ENCODE measurements around the gene BIRC7. TPM values are rescaled to one million over a fixed set of nuclear protein-coding genes. Genes with fewer than 3 reads are reported as not detected.
"Not testable (repeated sequence)": the region's sequence is repeated elsewhere in the genome, so short reads cannot be mapped to it uniquely, and the experiment has no call there.

BIRC7 gene
- total RNA-seq, 4 donors from 2014 or later: 29.4 to 53.1 (median 42.2) TPM

GRCh38 chr20:63246490-63247288 lies 11.0 kb downstream of the BIRC7 start:
- no peaks in the 10 kb centered on the region for H3K9me3 ChIP-seq
- H3K4me3 ChIP-seq: no peak overlapping the region
- DNase-seq (ENCODE audit: low spot score in 2 of 2): no peak
- H3K27ac ChIP-seq: no peak overlapping the region
- H3K4me1 ChIP-seq: peaks cover 0 to 5% (median 0%) of the 10 kb centered on the region in 4 donors
- no peaks in the 10 kb centered on the region for H3K36me3 ChIP-seq
- H3K27me3 ChIP-seq: peaks cover 0 to 38% of the 10 kb centered on the region in 2 donors
- 67 to 70% methylated on average over 40 to 47 of the region's 50 CpGs for whole genome bisulfite sequencing, 2 donors
- TF ChIP-seq CTCF (IDR thresholded peaks at IDR 0.05) (no peak), POLR2A (IDR thresholded peaks at IDR 0.05) (no peak)

- DNase-seq (ENCODE audit: low spot score in 2 of 2): no peak
- Histone ChIP-seq H3K27me3 (peaks cover 0 to 49% of the 10 kb centered on the region in 2 donors), H3K27ac (no peak overlapping the region), H3K4me3 (no peak overlapping the region), H3K36me3 (no peaks in the 10 kb centered on the region), H3K4me1 (peaks cover 0 to 15% (median 0%) of the 10 kb centered on the region in 4 donors), H3K9me3 (no peaks in the 10 kb centered on the region)
- WGBS, 2 donors: 77 to 82% methylated on average over 6 to 11 of the region's 24 CpGs
- no peak for TF ChIP-seq POLR2A (IDR thresholded peaks at IDR 0.05)
- no peak for TF ChIP-seq EP300 (IDR thresholded peaks at IDR 0.05)
- TF ChIP-seq CTCF (IDR thresholded peaks at IDR 0.05): no peak
Observed at GRCh38 chr20:63247671-63248228, 12.0 kb downstream of the BIRC7 start.

DNA sequence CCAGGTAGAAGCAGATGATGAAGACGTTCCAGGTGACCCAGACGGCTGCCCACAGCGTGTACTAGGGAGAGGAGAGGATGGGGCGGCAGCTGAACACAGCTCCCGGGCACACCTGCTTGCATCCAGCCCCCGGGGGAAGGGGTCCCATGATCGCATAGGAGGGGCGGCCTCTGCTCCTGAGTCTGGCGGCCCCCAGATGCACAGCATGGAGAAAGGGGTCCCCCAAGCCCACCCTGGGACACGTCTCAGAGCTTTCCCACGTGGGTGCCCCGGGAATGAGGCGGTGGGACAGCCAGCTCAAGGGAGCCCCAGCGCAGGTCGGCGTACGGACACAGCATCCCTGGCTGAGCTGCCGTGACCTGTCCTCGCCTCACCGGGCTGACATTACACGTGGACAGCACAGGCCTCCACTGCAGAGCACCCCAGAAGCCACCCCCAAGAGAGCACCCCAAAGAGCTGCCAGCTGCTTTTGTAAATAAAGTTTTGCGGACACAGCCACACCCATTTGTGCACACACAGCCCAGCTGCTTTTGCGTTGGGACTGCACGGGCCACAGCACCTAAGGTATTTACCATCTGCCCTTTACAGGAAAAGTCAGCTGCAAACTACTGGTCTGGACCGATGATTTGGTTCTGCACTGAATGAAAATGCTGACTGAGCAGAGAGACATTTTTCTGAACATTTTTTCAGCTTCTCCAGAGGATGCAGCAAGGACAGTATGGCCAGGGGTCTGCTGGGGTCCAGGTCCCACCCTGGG lies 13.3 kb downstream of the BIRC7 start:
- 71 to 74% methylated on average over 18 to 20 of the region's 25 CpGs for WGBS, 2 donors
- Histone ChIP-seq H3K36me3 (no peaks in the 10 kb centered on the region), H3K9me3 (no peaks in the 10 kb centered on the region), H3K4me1 (peaks cover 0 to 28% (median 8%) of the 10 kb centered on the region in 4 donors), H3K27me3 (peaks cover 0 to 60% of the 10 kb centered on the region in 2 donors), H3K4me3 (no peak overlapping the region), H3K27ac (no peak overlapping the region)
- TF ChIP-seq CTCF (IDR thresholded peaks at IDR 0.05) (no peak), EP300 (IDR thresholded peaks at IDR 0.05) (no peak), POLR2A (IDR thresholded peaks at IDR 0.05) (no peak)
- DNase-seq (ENCODE audit: low spot score in 2 of 2): no peak

DNA sequence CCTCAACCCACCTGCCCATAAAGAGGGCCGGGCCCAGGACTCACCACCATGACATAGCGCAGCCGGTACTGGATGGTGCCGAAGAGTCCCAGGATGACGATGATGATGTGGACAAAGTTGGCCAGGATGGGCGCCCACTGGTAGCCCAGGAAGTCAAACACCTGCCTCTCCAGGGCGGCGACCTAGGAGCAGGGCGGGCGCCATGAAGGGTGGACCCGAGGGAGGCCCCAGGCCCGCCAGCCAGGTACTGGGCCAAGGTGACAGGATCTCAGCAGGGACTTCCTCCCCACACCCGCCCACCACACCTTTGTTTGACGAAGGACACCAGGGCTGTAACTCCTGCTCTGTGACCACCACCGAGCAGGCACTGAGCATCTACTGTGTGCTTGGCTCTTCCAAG lies 14.2 kb downstream of the BIRC7 start:
- peaks cover 0 to 37% (median 8%) of the 10 kb centered on the region in 4 donors for H3K4me1 ChIP-seq
- H3K9me3 ChIP-seq: no peaks in the 10 kb centered on the region
- no peak for DNase-seq (ENCODE audit: low spot score in 2 of 2)
- H3K4me3 ChIP-seq: no peak overlapping the region
- TF ChIP-seq EP300 (IDR thresholded peaks at IDR 0.05): no peak
- TF ChIP-seq POLR2A (IDR thresholded peaks at IDR 0.05): no peak
- no peak for TF ChIP-seq CTCF (IDR thresholded peaks at IDR 0.05)
- H3K27ac ChIP-seq: no peak overlapping the region
- H3K27me3 ChIP-seq: peaks cover 0 to 69% of the 10 kb centered on the region in 2 donors
- H3K36me3 ChIP-seq: no peaks in the 10 kb centered on the region
- 94 to 96% methylated on average over 13 to 15 of the region's 15 CpGs for WGBS, 2 donors

GRCh38 chr20:63251350-63251749 lies 15.6 kb downstream of the BIRC7 start:
- Histone ChIP-seq H3K27me3 (peaks cover 0 to 83% of the 10 kb centered on the region in 2 donors), H3K4me1 (peaks cover 0 to 38% (median 8%) of the 10 kb centered on the region in 4 donors)
- WGBS, 2 donors: 44% methylated on average over 14 of the region's 14 CpGs
- H3K36me3 ChIP-seq; H3K4me3 ChIP-seq; H3K9me3 ChIP-seq; DNase-seq (ENCODE audit: low spot score in 2 of 2); H3K27ac ChIP-seq: not testable (repeated sequence)

Data from tibial nerve (tissue), 4 donors.